IMR-90 (cell line): ENCODE results near the gene ABHD12. TPM values are rescaled to one million over a fixed set of nuclear protein-coding genes. Genes with fewer than 3 reads are reported as not detected.

Experiments used
- ATAC-seq: fragments of 200-7000 bp; cut with Tn5 transposase; 2 replicates; pipeline ENCODE4 v1.9.1; 2020; ENCODE audit warnings: low read depth, mild to moderate bottlenecking, moderate library complexity
- BruUV-seq: library from RNA; stranded (reverse); fragments of 400-500 nt; replicated peaks from 2 replicates; lab custom pipeline; 2021; lab: Mats Ljungman, UMichigan
- CTCF ChIA-PET: fragments of 300-600 bp; formaldehyde crosslinking; extraction: SDS; loops from one replicate; lab custom pipeline; 2021; ENCODE audit warnings: antibody characterized with exemption; lab: Yijun Ruan, JAX
- POLR2A ChIA-PET: fragments of 300-600 bp; sonication (Branson Sonifier 250); formaldehyde crosslinking; loops from one replicate; lab custom pipeline; 2022; ENCODE audit warnings: antibody characterized with exemption; ENCODE audit not compliant: unreplicated experiment; lab: Charles Lee
- DNase-seq: peaks from one replicate; pipeline ENCODE4 v3.0.0; 2013
- H2AFZ ChIP-seq: replicated peaks from 2 replicates; pipeline ENCODE3; 2013; ENCODE audit warnings: low read length, mild to moderate bottlenecking; ENCODE audit not compliant: poor library complexity
- H2AK5ac ChIP-seq: 2 replicates; pipeline ENCODE4 v1.6.1; 2013; ENCODE audit warnings: low read depth, low read length, inconsistent platforms
- H2AK9ac ChIP-seq: replicated peaks from 2 replicates; pipeline ENCODE3; 2013; ENCODE audit warnings: mild to moderate bottlenecking, low read depth, low read length, moderate library complexity; ENCODE audit not compliant: poor library complexity
- H2BK120ac ChIP-seq: 2 replicates; pipeline ENCODE4 v1.6.1; 2013; ENCODE audit warnings: low read depth, low read length, inconsistent platforms
- H2BK15ac ChIP-seq: 3 replicates; pipeline ENCODE4 v1.6.1; 2013; ENCODE audit warnings: low read depth, low read length, inconsistent platforms
- H2BK20ac ChIP-seq: 2 replicates; pipeline ENCODE4 v1.6.1; 2013; ENCODE audit warnings: low read depth, mild to moderate bottlenecking, inconsistent platforms, low read length, moderate library complexity
- H2BK5ac ChIP-seq: 2 replicates; pipeline ENCODE4 v1.6.1; 2013; ENCODE audit warnings: mild to moderate bottlenecking, low read depth, low read length, inconsistent platforms; ENCODE audit not compliant: poor library complexity, severe bottlenecking
- H3K14ac ChIP-seq: replicated peaks from 2 replicates; pipeline ENCODE4 v1.6.1; 2013; ENCODE audit warnings: low read depth, low read length, inconsistent platforms
- H3K18ac ChIP-seq: 2 replicates; pipeline ENCODE4 v1.6.1; 2013; ENCODE audit warnings: low read depth, low read length, control low read depth
- H3K23ac ChIP-seq: 2 replicates; pipeline ENCODE4 v1.6.1; 2013; ENCODE audit warnings: low read depth, low read length, inconsistent platforms
- H3K27ac ChIP-seq: 2 replicates; pipeline ENCODE4 v1.5.1; 2013; ENCODE audit warnings: mild to moderate bottlenecking, control low read depth, low read length; ENCODE audit not compliant: insufficient read depth
- H3K27me3 ChIP-seq: 2 replicates; pipeline ENCODE4 v1.6.1; 2013; ENCODE audit warnings: low read length; ENCODE audit not compliant: control insufficient read depth, insufficient read depth
- H3K36me3 ChIP-seq: 2 replicates; pipeline ENCODE4 v1.6.1; 2013; ENCODE audit warnings: low read length, mixed read lengths; ENCODE audit not compliant: control insufficient read depth, insufficient read depth
- H3K4ac ChIP-seq: 2 replicates; pipeline ENCODE4 v1.6.1; 2013; ENCODE audit warnings: low read depth, low read length, inconsistent platforms
- H3K4me1 ChIP-seq: 2 replicates; pipeline ENCODE4 v1.6.1; 2013; ENCODE audit warnings: low read length, mixed read lengths; ENCODE audit not compliant: control insufficient read depth, insufficient read depth
- H3K4me2 ChIP-seq: 2 replicates; pipeline ENCODE4 v1.6.1; 2013; ENCODE audit warnings: low read depth, mild to moderate bottlenecking, control low read depth, low read length, moderate library complexity
- H3K4me3 ChIP-seq: 2 replicates; pipeline ENCODE4 v1.5.1; 2013; ENCODE audit warnings: low read depth, mild to moderate bottlenecking, control low read depth, low read length, moderate library complexity; ENCODE audit not compliant: insufficient read depth
- H3K56ac ChIP-seq: 2 replicates; pipeline ENCODE4 v1.6.1; 2013; ENCODE audit warnings: low read length, inconsistent platforms; ENCODE audit not compliant: insufficient read depth; ENCODE audit errors: extremely low read depth
- H3K79me1 ChIP-seq, 2 experiments: 2 replicates each; pipeline ENCODE4 v1.6.1; 2013; ENCODE audit warnings: low read length in 2 of 2, inconsistent platforms in 1 of 2, low read depth in 1 of 2
- H3K9ac ChIP-seq: 2 replicates; pipeline ENCODE4 v1.6.1; 2013; ENCODE audit warnings: low read depth, low read length, control low read depth
- H3K9me1 ChIP-seq: 2 replicates; pipeline ENCODE4 v1.6.1; 2013; ENCODE audit warnings: low read length, inconsistent platforms; ENCODE audit not compliant: insufficient read depth
- H3K9me3 ChIP-seq: 2 replicates; pipeline ENCODE4 v1.6.1; 2013; ENCODE audit warnings: low read length; ENCODE audit not compliant: control insufficient read depth, insufficient read depth
- H4K20me1 ChIP-seq: 2 replicates; pipeline ENCODE4 v1.6.1; 2013; ENCODE audit warnings: low read length, inconsistent platforms; ENCODE audit not compliant: insufficient read depth
- H4K5ac ChIP-seq: 2 replicates; pipeline ENCODE4 v1.6.1; 2013; ENCODE audit warnings: mild to moderate bottlenecking, low read depth, low read length, control low read depth
- H4K8ac ChIP-seq, 2 experiments: 2 replicates each; pipeline ENCODE4 v1.6.1; 2013; ENCODE audit warnings: low read depth in 2 of 2, low read length in 2 of 2, control low read depth in 1 of 2, inconsistent platforms in 1 of 2
- H4K91ac ChIP-seq: 2 replicates; pipeline ENCODE4 v1.6.1; 2013; ENCODE audit warnings: low read depth, low read length, inconsistent platforms; ENCODE audit not compliant: insufficient read depth
- CHD1 ChIP-seq: IDR thresholded peaks from 2 replicates; pipeline ENCODE4 v1.6.1; 2012; ENCODE audit warnings: low read depth, low read length, improper control_type of control experiment
- CTCF ChIP-seq: conservative IDR thresholded peaks from 2 replicates; pipeline ENCODE4 v1.5.1; 2012; ENCODE audit warnings: mild to moderate bottlenecking, low read depth, low read length, improper control_type of control experiment
- MAFK ChIP-seq: IDR thresholded peaks from 2 replicates; pipeline ENCODE4 v1.6.1; 2012; ENCODE audit warnings: low read depth, low read length, improper control_type of control experiment
- POLR2A ChIP-seq: IDR thresholded peaks from 2 replicates; pipeline ENCODE4 v1.6.1; 2012; ENCODE audit warnings: mild to moderate bottlenecking, low read depth, low read length
- RAD21 ChIP-seq: IDR thresholded peaks from 2 replicates; pipeline ENCODE4 v1.6.1; 2012; ENCODE audit warnings: low read length, improper control_type of control experiment
- WGBS, 2 experiments: methylation state at CpG; one replicate each; pipeline versions ENCODE4 v1.1.5 to v1.1.7; 2013; ENCODE audit warnings: missing lambda C conversion rate in 2 of 2; ENCODE audit not compliant: insufficient read length in 1 of 2; ENCODE audit errors: extremely low coverage in 2 of 2; 5-methylcytosine and 5-hydroxymethylcytosine counted together
- dilution Hi-C: fragments of 300-500 bp; cut with HindIII; formaldehyde crosslinking; loops from one replicate; pipeline ENCODE4 v1.14.3; 2018; ENCODE audit warnings: low sequenced_read_pairs; ENCODE audit not compliant: unreplicated experiment
- in situ Hi-C: fragments of 300-500 bp; cut with MboI; formaldehyde crosslinking; loops from 3 replicates; pipeline ENCODE4 v1.14.3; 2019; ENCODE audit warnings: low sequenced_read_pairs, inconsistent platforms, mixed read lengths
- intact Hi-C: fragments of 100-400 bp; cut with micrococcal nuclease; formaldehyde crosslinking; loops from 2 replicates; pipeline ENCODE4 v1.10.0; 2022
- polyA plus RNA-seq, 3 experiments: library from polyadenylated mRNA; depleted of rRNA; stranded (reverse); fragments of >200 nt; gene quantifications; 2 replicates each; pipeline ENCODE4 v1.2.3, GENCODE V29; 2012; ENCODE audit warnings: low replicate concordance in 1 of 3
- total RNA-seq: library from RNA; depleted of rRNA; stranded (reverse); fragments of >200 nt; gene quantifications from 2 replicates; pipeline ENCODE4 v1.2.3, GENCODE V29; 2012

ABHD12 gene
- total and polyA plus RNA-seq, 2 of the 4 experiments (the other 2 are of a cell fraction), result 80.7 to 108 TPM

DNA sequence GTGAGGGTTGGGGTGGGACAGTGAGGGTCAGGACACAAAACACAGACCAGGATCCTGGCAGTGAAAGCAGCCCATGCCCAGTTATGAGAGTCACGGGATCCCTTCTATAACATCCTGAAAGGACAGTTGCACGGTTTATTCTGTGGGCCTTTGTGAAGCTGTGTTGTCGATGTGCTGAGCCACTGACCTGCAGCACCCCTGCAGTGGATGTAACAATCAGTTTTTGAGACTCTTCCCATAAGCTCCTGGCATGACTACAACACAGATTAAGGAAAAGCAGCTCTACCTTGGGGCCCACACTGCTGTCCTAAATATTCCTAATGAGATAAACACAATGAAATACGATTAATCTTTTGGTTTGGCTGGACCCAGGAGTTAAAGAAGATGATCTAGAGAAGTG lies 139.1 kb downstream of the ABHD12 start:
- CTCF ChIA-PET, result no interaction called here
- Histone ChIP-seq H3K4me1 (peaks cover 17% of the 10 kb centered on the region), H3K36me3 (peaks cover 8% of the 10 kb centered on the region), H3K9ac (no peak overlapping the region), H4K5ac (no peak overlapping the region), H3K4me2 (no peak overlapping the region), H4K91ac (no peak overlapping the region), H2BK15ac (no peak overlapping the region), H3K14ac (no peak overlapping the region), H4K20me1 (peaks cover 71% of the 10 kb centered on the region), H3K79me1 (peaks cover 22 to 81% of the 10 kb centered on the region in 2 experiments), H3K27ac (no peak overlapping the region), H3K9me3 (no peaks in the 10 kb centered on the region), H2BK20ac (no peak overlapping the region), H3K56ac (no peak overlapping the region), H2BK5ac (no peak overlapping the region), H2AK9ac (no peak overlapping the region), H3K18ac (no peak overlapping the region), H2BK120ac (no peak overlapping the region), H3K4ac (no peak overlapping the region), H3K9me1 (peaks cover 38% of the 10 kb centered on the region), H3K27me3 (no peaks in the 10 kb centered on the region), H3K4me3 (no peak overlapping the region), H2AFZ (no peak overlapping the region), H2AK5ac (no peak overlapping the region; the same call in 1 of the 2 replicates), H3K23ac (peak overlapping the region; percentile 52; the same call in 1 of the 2 replicates), H4K8ac (no peak overlapping the region)
- intact Hi-C loops, result no loop called here
- TF ChIP-seq MAFK, result no peak
- TF ChIP-seq POLR2A, result no peak
- TF ChIP-seq CHD1, result no peak
- no peak for TF ChIP-seq CTCF
- TF ChIP-seq RAD21, result no peak
- POLR2A ChIA-PET, result no interaction called here
- dilution Hi-C loops, result no loop called here
- 80% methylated on average over 2 of the region's 4 CpGs; no CpG with 5 or more reads in 1 of the 2 experiments for WGBS, 2 experiments
- BruUV-seq, result no TSS peak
- in situ Hi-C loops, result loop anchor here (10.0 to 25.0 kb wide), 5 partner anchors 57 to 1614 kb away; partner anchors contain the start of genes APMAP, CST3 and ENTPD6
- DNase-seq, result no peak
- no peak for ATAC-seq
